A673 (cell line): ENCODE results near the gene HNRNPM. TPM values are rescaled to one million over a fixed set of nuclear protein-coding genes. Genes with fewer than 3 reads are reported as not detected.
"Not testable (repeated sequence)": the region's sequence is repeated elsewhere in the genome, so short reads cannot be mapped to it uniquely, and the experiment has no call there.

Source experiments
- BruUV-seq: library from RNA; stranded (reverse); fragments of 400-500 nt; replicated peaks from 2 replicates; lab custom pipeline; 2021; lab: Mats Ljungman, UMichigan
- CTCF ChIA-PET: fragments of 300-600 bp; sonication (Branson Sonifier 250); formaldehyde crosslinking; loops from one replicate; lab custom pipeline; 2022; ENCODE audit warnings: antibody characterized with exemption; lab: Charles Lee
- POLR2A ChIA-PET: fragments of 300-600 bp; sonication (Branson Sonifier 250); formaldehyde crosslinking; loops from one replicate; lab custom pipeline; 2022; ENCODE audit warnings: antibody characterized with exemption; ENCODE audit not compliant: low non-redundant PET; lab: Charles Lee
- DNase-seq: peaks from one replicate; pipeline ENCODE4 v3.0.0-alpha.2; 2015; ENCODE audit warnings: low spot score
- H3K27ac ChIP-seq: fragments of 200-600 bp; sonication (generic); 2 replicates; pipeline ENCODE4 v1.5.1; 2016; ENCODE audit warnings: mixed run types, low read depth, mild to moderate bottlenecking, mixed read lengths, antibody characterized with exemption, low read length; ENCODE audit not compliant: poor library complexity, severe bottlenecking
- H3K27me3 ChIP-seq: fragments of 200-600 bp; sonication (generic); replicated peaks from 2 replicates; pipeline ENCODE4 v1.6.1; 2017; ENCODE audit warnings: mixed run types, low read depth, mild to moderate bottlenecking, mixed read lengths, antibody characterized with exemption, low read length; ENCODE audit not compliant: insufficient read depth, poor library complexity
- H3K36me3 ChIP-seq: fragments of 200-600 bp; sonication (generic); 2 replicates; pipeline ENCODE4 v1.6.1; 2016; ENCODE audit warnings: mixed run types, mild to moderate bottlenecking, mixed read lengths, antibody characterized with exemption, low read length; ENCODE audit not compliant: insufficient read depth, poor library complexity, severe bottlenecking
- H3K4me1 ChIP-seq: fragments of 200-600 bp; sonication (generic); 2 replicates; pipeline ENCODE4 v1.6.1; 2017; ENCODE audit warnings: mixed run types, mild to moderate bottlenecking, mixed read lengths, antibody characterized with exemption, low read length; ENCODE audit not compliant: insufficient read depth, poor library complexity, severe bottlenecking
- H3K4me3 ChIP-seq: fragments of 200-600 bp; sonication (generic); 2 replicates; pipeline ENCODE4 v1.5.1; 2016; ENCODE audit warnings: low read depth, mixed run types, mild to moderate bottlenecking, mixed read lengths, low read length; ENCODE audit not compliant: poor library complexity, severe bottlenecking
- H3K9me3 ChIP-seq: fragments of 200-600 bp; sonication (generic); 2 replicates; pipeline ENCODE4 v1.6.1; 2016; ENCODE audit warnings: mixed run types, low read depth, mild to moderate bottlenecking, mixed read lengths, antibody characterized with exemption, low read length; ENCODE audit not compliant: poor library complexity, severe bottlenecking
- EZH2 ChIP-seq: fragments of 200-600 bp; sonication (generic); IDR thresholded peaks from 2 replicates; pipeline ENCODE4 v1.6.1; 2017; ENCODE audit warnings: borderline replicate concordance, low read depth, mild to moderate bottlenecking, mixed read lengths, antibody characterized with exemption, low read length; ENCODE audit not compliant: poor library complexity, severe bottlenecking
- intact Hi-C: fragments of 100-400 bp; cut with micrococcal nuclease; formaldehyde crosslinking; loops from one replicate; pipeline ENCODE4 v1.10.0; 2022; ENCODE audit not compliant: unreplicated experiment
- total RNA-seq: library from RNA; stranded (reverse); gene quantifications from 2 replicates; pipeline ENCODE4 v1.2.3, GENCODE V29; 2021
- TF ChIP-seq, protein P1 (sequence below): fragments of 300-800, 200-600 bp; sonication (generic); conservative IDR thresholded peaks from 2 replicates; pipeline ENCODE4 v1.5.1; 2017; ENCODE audit warnings: low read depth, mild to moderate bottlenecking, antibody characterized with exemption, low read length, moderate library complexity, mixed read lengths

HNRNPM gene
- total RNA-seq, 1 experiment from 2014 or later, result 436 TPM

DNA sequence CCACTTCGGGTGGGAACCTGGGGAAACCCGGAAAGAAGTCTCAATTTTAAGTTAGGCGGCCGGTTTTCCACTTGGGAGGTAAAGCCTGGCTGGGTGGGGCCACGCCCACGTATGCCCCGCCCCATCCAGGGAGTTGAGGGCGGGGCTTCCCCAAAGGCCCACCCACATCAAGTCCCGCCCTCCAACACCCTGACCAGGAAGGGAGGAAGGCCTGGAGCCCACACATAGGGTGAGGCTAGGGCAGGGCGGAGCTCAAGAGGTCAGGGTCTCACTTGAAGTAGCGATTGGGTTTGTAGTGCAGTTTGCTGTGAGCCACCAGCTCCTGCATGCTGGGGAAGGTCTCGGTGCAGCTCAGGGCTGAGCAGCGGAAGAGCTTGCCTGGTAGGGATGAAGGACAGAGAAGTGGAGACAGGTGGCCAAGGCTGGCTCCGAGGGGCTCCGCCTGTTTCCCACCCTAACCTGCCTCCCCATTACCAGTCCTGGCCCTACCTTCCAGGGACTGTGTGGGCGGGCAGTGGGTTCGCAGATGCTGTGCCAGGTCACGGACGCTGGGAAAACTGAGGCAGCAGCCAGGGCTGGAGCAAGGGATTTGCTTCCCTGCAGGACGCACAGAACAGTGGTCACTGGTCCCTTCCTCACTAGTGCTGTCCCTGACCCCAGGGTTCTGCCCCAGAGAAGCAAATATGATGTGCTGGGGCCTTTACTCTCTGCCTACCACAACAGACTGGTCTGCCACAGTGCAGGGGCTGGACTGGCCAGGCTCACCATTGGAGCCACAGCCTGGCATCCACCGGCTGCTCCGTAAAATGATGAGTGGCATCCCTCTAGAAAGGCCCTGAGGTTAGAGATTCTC, 67.6 kb downstream of the HNRNPM start:
- H3K27me3 ChIP-seq, result no peaks in the 10 kb centered on the region
- no peak for TF ChIP-seq EZH2
- TF ChIP-seq, protein P1, sequence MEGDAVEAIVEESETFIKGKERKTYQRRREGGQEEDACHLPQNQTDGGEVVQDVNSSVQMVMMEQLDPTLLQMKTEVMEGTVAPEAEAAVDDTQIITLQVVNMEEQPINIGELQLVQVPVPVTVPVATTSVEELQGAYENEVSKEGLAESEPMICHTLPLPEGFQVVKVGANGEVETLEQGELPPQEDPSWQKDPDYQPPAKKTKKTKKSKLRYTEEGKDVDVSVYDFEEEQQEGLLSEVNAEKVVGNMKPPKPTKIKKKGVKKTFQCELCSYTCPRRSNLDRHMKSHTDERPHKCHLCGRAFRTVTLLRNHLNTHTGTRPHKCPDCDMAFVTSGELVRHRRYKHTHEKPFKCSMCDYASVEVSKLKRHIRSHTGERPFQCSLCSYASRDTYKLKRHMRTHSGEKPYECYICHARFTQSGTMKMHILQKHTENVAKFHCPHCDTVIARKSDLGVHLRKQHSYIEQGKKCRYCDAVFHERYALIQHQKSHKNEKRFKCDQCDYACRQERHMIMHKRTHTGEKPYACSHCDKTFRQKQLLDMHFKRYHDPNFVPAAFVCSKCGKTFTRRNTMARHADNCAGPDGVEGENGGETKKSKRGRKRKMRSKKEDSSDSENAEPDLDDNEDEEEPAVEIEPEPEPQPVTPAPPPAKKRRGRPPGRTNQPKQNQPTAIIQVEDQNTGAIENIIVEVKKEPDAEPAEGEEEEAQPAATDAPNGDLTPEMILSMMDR, result no peak
- H3K4me3 ChIP-seq, result no peak overlapping the region
- DNase-seq, result peak; percentile 49
- H3K4me1 ChIP-seq, result peaks cover 17% of the 10 kb centered on the region
- ChIA-PET CTCF (no interaction called here), POLR2A (no interaction called here)
- peak overlapping the region; percentile 100 for H3K27ac ChIP-seq
- intact Hi-C loops, result no loop called here
- peaks cover 11% of the 10 kb centered on the region for H3K36me3 ChIP-seq
- BruUV-seq, result no TSS peak
- H3K9me3 ChIP-seq, result no peaks in the 10 kb centered on the region

GRCh38 chr19:8513036-8513686, 68.4 kb downstream of the HNRNPM start:
- H3K4me1 ChIP-seq, result peaks cover 17% of the 10 kb centered on the region
- H3K27me3 ChIP-seq, result no peaks in the 10 kb centered on the region
- peaks cover 11% of the 10 kb centered on the region for H3K36me3 ChIP-seq
- peak overlapping the region; percentile 90 for H3K4me3 ChIP-seq
- DNase-seq, result no peak
- TF ChIP-seq EZH2, result no peak
- intact Hi-C loops, result no loop called here
- ChIA-PET POLR2A (interaction anchor here (0.6 to 0.7 kb wide), 3 partner anchors 8 to 610 kb away, joined by 3 to 9 read pairs (median 4); no protein-coding TSS in a partner anchor), CTCF (interaction anchor here (0.6 to 1.5 kb wide), 4 partner anchors 10 to 128 kb away, joined by 3 to 12 read pairs (median 4); no protein-coding TSS in a partner anchor)
- no TSS peak for BruUV-seq
- no peaks in the 10 kb centered on the region for H3K9me3 ChIP-seq
- peak overlapping the region; percentile 100 for H3K27ac ChIP-seq

DNA sequence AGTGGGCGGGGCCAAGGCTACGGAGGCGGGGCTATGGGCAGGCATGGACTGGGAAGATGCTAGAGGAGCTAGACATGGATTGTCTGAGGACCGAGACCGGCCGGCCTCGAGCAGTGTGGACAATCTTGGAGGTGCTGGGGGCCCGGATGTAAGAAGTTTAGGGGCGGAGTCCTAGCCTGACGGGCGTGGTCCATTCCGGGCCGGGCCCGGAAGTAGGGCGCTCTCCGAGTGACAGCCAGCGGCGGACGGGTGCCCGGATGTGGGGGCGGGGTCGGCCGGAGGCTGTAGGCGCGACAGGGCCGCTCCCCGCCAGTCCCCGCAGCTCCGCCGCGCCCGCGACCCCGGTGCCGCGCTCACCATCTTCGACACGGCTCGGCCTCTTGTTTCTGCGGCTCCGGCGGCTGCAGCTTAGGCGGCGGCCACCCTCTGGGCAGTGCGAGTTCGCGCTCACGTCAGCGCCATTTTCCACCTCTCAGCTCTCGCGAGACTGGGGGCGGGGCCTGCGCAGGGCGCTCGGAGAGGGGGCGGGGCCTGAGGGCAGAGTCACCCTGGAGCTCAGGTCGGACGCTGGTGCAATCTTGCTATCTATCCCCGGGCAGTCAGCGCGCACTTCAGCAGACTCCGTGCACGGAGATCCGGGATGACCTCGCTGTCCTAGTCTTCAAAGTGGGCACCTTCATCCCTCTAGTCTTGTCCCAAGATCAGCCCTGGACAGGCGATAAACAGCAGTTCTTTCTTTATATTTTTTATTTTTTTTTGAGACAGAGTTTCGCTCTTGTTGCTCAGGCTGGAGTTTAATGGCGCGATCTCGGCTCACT, 69.1 kb downstream of the HNRNPM start, which contains the start of gene ZNF414:
ZNF414 (minus strand) TSS at position 481 of the 818 bp plus-strand sequence; CDS start at position 360, 121 bp downstream.
- peaks cover 11% of the 10 kb centered on the region for H3K36me3 ChIP-seq
- H3K4me1 ChIP-seq, result peaks cover 17% of the 10 kb centered on the region
- peak within 1 kb of the TSS; percentile 90 for H3K4me3 ChIP-seq
- no peaks in the 10 kb centered on the region for H3K9me3 ChIP-seq
- intact Hi-C loops, result no loop called here
- peak within 1 kb of the TSS; percentile 100 for H3K27ac ChIP-seq
- peak; percentile 99 for DNase-seq
- TSS peak; percentile 76 for BruUV-seq
- CTCF ChIA-PET, result interaction anchor here (0.5 to 1.5 kb wide), 6 partner anchors 10 to 1422 kb away, joined by 3 to 12 read pairs (median 4); partner anchors contain the start of gene OLFM2
- no peak for TF ChIP-seq EZH2
- TF ChIP-seq, protein P1, result no peak
- H3K27me3 ChIP-seq, result no peaks in the 10 kb centered on the region
- POLR2A ChIA-PET, result interaction anchor here (0.6 to 0.9 kb wide), 5 partner anchors 8 to 611 kb away, joined by 3 to 9 read pairs (median 4); no protein-coding TSS in a partner anchor

- ChIA-PET CTCF (interaction anchor here (1.1 to 1.5 kb wide), 3 partner anchors 9 to 127 kb away, joined by 3 to 5 read pairs (median 4); no protein-coding TSS in a partner anchor), POLR2A (interaction anchor here (0.6 to 0.9 kb wide), 2 partner anchors 11 to 70 kb away, joined by 4 read pairs; partner anchors contain the start of gene HNRNPM)
- BruUV-seq, result TSS peak; percentile 95
- H3K9me3 ChIP-seq, intact Hi-C loops, H3K27me3 ChIP-seq, DNase-seq: not testable (repeated sequence)
- peak overlapping the region; percentile 90 for H3K4me3 ChIP-seq
- H3K4me1 ChIP-seq, result peaks cover 17% of the 10 kb centered on the region
- H3K36me3 ChIP-seq, result peaks cover 11% of the 10 kb centered on the region
- H3K27ac ChIP-seq, result peak overlapping the region; percentile 100
Observed at GRCh38 chr19:8514505-8515009, 69.8 kb downstream of the HNRNPM start.
